GM13977 (cell line): ENCODE results near the gene SLC26A3.
"Not testable (repeated sequence)": the region's sequence is repeated elsewhere in the genome, so short reads cannot be mapped to it uniquely, and the experiment has no call there.

Source experiments
- DNase-seq: peaks from one replicate; pipeline ENCODE4 v3.0.0; 2012; ENCODE audit warnings: low spot score
- CTCF ChIP-seq: IDR thresholded peaks from 2 replicates; pipeline ENCODE4 v1.5.1; 2012; ENCODE audit warnings: mild to moderate bottlenecking, control low read depth; ENCODE audit not compliant: insufficient read depth; ENCODE audit errors: extremely low read depth, missing control alignments
- in situ Hi-C: fragments of 300-500 bp; cut with MboI; formaldehyde crosslinking; loops from one replicate; pipeline ENCODE4 v1.12.0; 2022; ENCODE audit warnings: low sequenced_read_pairs, low pct_unique_long_range_greater_than_20kb, mixed read lengths, inconsistent platforms; ENCODE audit not compliant: unreplicated experiment

The SLC26A3 gene

GRCh38 chr7:107803009-107803610 lies at the start of gene SLC26A3:
Gene SLC26A3 (minus strand): TSS chr7:107803223. CDS start chr7:107794509, 8,714 bp downstream.
- in situ Hi-C loops: no loop called here
- TF ChIP-seq CTCF: no peak
- DNase-seq: no peak

GRCh38 chr7:107850643-107851042 lies 47.6 kb upstream of the SLC26A3 start:
- in situ Hi-C loops: no loop called here
- DNase-seq: no peak
- no peak for TF ChIP-seq CTCF

GRCh38 chr7:107850216-107850615 lies 47.2 kb upstream of the SLC26A3 start:
- no peak for DNase-seq
- no peak for TF ChIP-seq CTCF
- in situ Hi-C loops: no loop called here

- in situ Hi-C loops, DNase-seq: not testable (repeated sequence)
Observed at GRCh38 chr7:107848211-107848610, 45.2 kb upstream of the SLC26A3 start.

GRCh38 chr7:107847836-107848175 lies 44.8 kb upstream of the SLC26A3 start:
- DNase-seq, in situ Hi-C loops: not testable (repeated sequence)

GRCh38 chr7:107847168-107847835 lies 44.3 kb upstream of the SLC26A3 start:
- DNase-seq: no peak
- in situ Hi-C loops: no loop called here

GRCh38 chr7:107846324-107846723 lies 43.3 kb upstream of the SLC26A3 start:
- in situ Hi-C loops: no loop called here

More at GRCh38 chr7:107847168-107847835, 44.3 kb upstream of the SLC26A3 start:
- no peak for TF ChIP-seq CTCF

More at GRCh38 chr7:107846324-107846723, 43.3 kb upstream of the SLC26A3 start:
- no peak for TF ChIP-seq CTCF
- DNase-seq: no peak
